HG03097 (cell line): ENCODE data around the gene TADA2A.

ENCODE experiments used
- ATAC-seq: cut with Tn5 transposase; IDR thresholded peaks from one replicate; pipeline ENCODE4 v1.9.1; 2021; ENCODE audit not compliant: unreplicated experiment, low FRiP score

Gene TADA2A

GRCh38 chr17:37406635-37407461, at the start of gene TADA2A, which contains the start of gene ACACA:
Gene TADA2A (plus strand): TSS chr17:37406886. CDS start chr17:37411366, 4,480 bp downstream.
Gene ACACA (minus strand): TSS chr17:37406836. CDS start chr17:37406299, 537 bp downstream.
- ATAC-seq, result peak; percentile 82

GRCh38 chr17:37358098-37358829, 48.4 kb upstream of the TADA2A start:
- ATAC-seq, result peak; percentile 9

- peak; percentile 90 for ATAC-seq
These were observed 47.6 kb upstream of the TADA2A start for GRCh38 chr17:37358830-37359681.

GRCh38 chr17:37359682-37360188, 47.0 kb upstream of the TADA2A start:
- no peak for ATAC-seq

- ATAC-seq, result no peak
These were observed 46.1 kb upstream of the TADA2A start for GRCh38 chr17:37360632-37361031.

- ATAC-seq, result no peak
These were observed 45.1 kb upstream of the TADA2A start for GRCh38 chr17:37361543-37361942.

- no peak for ATAC-seq
These were observed 41.1 kb upstream of the TADA2A start for GRCh38 chr17:37365589-37365988.

- ATAC-seq, result no peak
These were observed 38.1 kb upstream of the TADA2A start for GRCh38 chr17:37368577-37368976.

GRCh38 chr17:37373530-37374159, 33.0 kb upstream of the TADA2A start:
- ATAC-seq, result no peak

GRCh38 chr17:37375706-37376105, 31.0 kb upstream of the TADA2A start, which contains the start of gene C17orf78:
Gene C17orf78 (plus strand): TSS chr17:37375985. CDS start chr17:37376093, 108 bp downstream.
- ATAC-seq, result no peak

- ATAC-seq, result no peak
These were observed 24.6 kb upstream of the TADA2A start for GRCh38 chr17:37382056-37382455.

GRCh38 chr17:37384560-37385149, 22.0 kb upstream of the TADA2A start:
- ATAC-seq, result no peak

- no peak for ATAC-seq
These were observed 21.2 kb upstream of the TADA2A start for GRCh38 chr17:37385474-37385990.

GRCh38 chr17:37386462-37386861, 20.2 kb upstream of the TADA2A start:
- no peak for ATAC-seq

- no peak for ATAC-seq
These were observed 18.4 kb upstream of the TADA2A start for GRCh38 chr17:37388266-37388665.

- no peak for ATAC-seq
These were observed 17.5 kb upstream of the TADA2A start for GRCh38 chr17:37389160-37389559.

- no peak for ATAC-seq
These were observed 15.5 kb upstream of the TADA2A start for GRCh38 chr17:37391146-37391545.

- no peak for ATAC-seq
These were observed 14.6 kb upstream of the TADA2A start for GRCh38 chr17:37392024-37392590.

GRCh38 chr17:37393352-37393751, 13.3 kb upstream of the TADA2A start:
- no peak for ATAC-seq
